ENCODE results near the gene LIPK. TPM values are rescaled to one million over a fixed set of nuclear protein-coding genes. Genes with fewer than 3 reads are reported as not detected.

Gene LIPK
- total and polyA plus RNA-seq, 4 donors = not detected

GRCh38 chr10:88793712-88794299, 87.8 kb downstream of the LIPK start:
- no peak overlapping the region for H3K27ac ChIP-seq (ENCODE audit: low read depth in 1 of 2, low read length in 2 of 2)
- TF ChIP-seq FOXA1 (IDR thresholded peaks at IDR 0.05) (no peak), TAF1 (conservative IDR thresholded peaks at IDR 0.05) (no peak), NR2F2 (IDR thresholded peaks at IDR 0.05) (no peak)
- peaks cover 2 to 8% (median 5%) of the 10 kb centered on the region in 4 donors for H3K4me1 ChIP-seq (ENCODE audit: control insufficient read depth in 4 of 4, insufficient read depth in 4 of 4, low read length in 3 of 4)
- no peaks in the 10 kb centered on the region for H3K36me3 ChIP-seq (ENCODE audit: control insufficient read depth in 4 of 4, insufficient read depth in 3 of 4, low read depth in 1 of 4, low read length in 3 of 4)
- no peak overlapping the region for H3K4me3 ChIP-seq (ENCODE audit: low read depth in 1 of 3, low read length in 3 of 3)
- H3K27me3 ChIP-seq (ENCODE audit: control insufficient read depth in 4 of 4, insufficient read depth in 4 of 4, low read length in 3 of 4) = no peaks in the 10 kb centered on the region
- 76% methylated on average over 2 of the region's 2 CpGs for WGBS
- H3K9me3 ChIP-seq (ENCODE audit: control insufficient read depth in 4 of 4, low read length in 3 of 4) = no peaks in the 10 kb centered on the region
- no peak for DNase-seq (ENCODE audit: low spot score)
- no peak overlapping the region for H3K9ac ChIP-seq (ENCODE audit: low read depth in 1 of 2, low read length in 2 of 2)

GRCh38 chr10:88794731-88795130, 88.7 kb downstream of the LIPK start:
- Histone ChIP-seq H3K27ac (ENCODE audit: low read depth in 1 of 2, low read length in 2 of 2) (no peak overlapping the region), H3K4me3 (ENCODE audit: low read depth in 1 of 3, low read length in 3 of 3) (no peak overlapping the region), H3K27me3 (ENCODE audit: control insufficient read depth in 4 of 4, insufficient read depth in 4 of 4, low read length in 3 of 4) (no peaks in the 10 kb centered on the region), H3K4me1 (ENCODE audit: control insufficient read depth in 4 of 4, insufficient read depth in 4 of 4, low read length in 3 of 4) (peaks cover 2 to 8% (median 5%) of the 10 kb centered on the region in 4 donors), H3K9ac (ENCODE audit: low read depth in 1 of 2, low read length in 2 of 2) (no peak overlapping the region), H3K36me3 (ENCODE audit: control insufficient read depth in 4 of 4, insufficient read depth in 3 of 4, low read depth in 1 of 4, low read length in 3 of 4) (no peaks in the 10 kb centered on the region), H3K9me3 (ENCODE audit: control insufficient read depth in 4 of 4, low read length in 3 of 4) (no peaks in the 10 kb centered on the region)
- TF ChIP-seq NR2F2 (IDR thresholded peaks at IDR 0.05) (no peak), HNF4A (conservative IDR thresholded peaks at IDR 0.05) (no peak), HNF4G (IDR thresholded peaks at IDR 0.05) (no peak), FOXA2 (IDR thresholded peaks at IDR 0.05) (no peak), FOXA1 (IDR thresholded peaks at IDR 0.05) (no peak), MAX (IDR thresholded peaks at IDR 0.05) (no peak), TAF1 (conservative IDR thresholded peaks at IDR 0.05) (no peak), JUND (IDR thresholded peaks at IDR 0.05) (no peak), CTCF (IDR thresholded peaks at IDR 0.05; ENCODE audit: low read depth, low read length, missing input control) (no peak)
- 81% methylated on average over 1 of the region's 1 CpG for WGBS
- DNase-seq (ENCODE audit: low spot score) = no peak

- no peaks in the 10 kb centered on the region for H3K4me1 ChIP-seq (ENCODE audit: control insufficient read depth in 4 of 4, insufficient read depth in 4 of 4, low read length in 3 of 4)
- TF ChIP-seq FOXA2 (IDR thresholded peaks at IDR 0.05) (no peak), YY1 (IDR thresholded peaks at IDR 0.05) (no peak), JUND (IDR thresholded peaks at IDR 0.05) (no peak), REST (IDR thresholded peaks at IDR 0.05) (no peak), MAX (IDR thresholded peaks at IDR 0.05) (no peak), ZBTB33 (IDR thresholded peaks at IDR 0.05) (no peak), RXRA (IDR thresholded peaks at IDR 0.05) (no peak), HNF4G (IDR thresholded peaks at IDR 0.05) (no peak), HNF4A (conservative IDR thresholded peaks at IDR 0.05) (no peak), NR2F2 (IDR thresholded peaks at IDR 0.05) (no peak), FOXA1 (IDR thresholded peaks at IDR 0.05) (no peak), CTCF (IDR thresholded peaks at IDR 0.05; ENCODE audit: low read depth, low read length, missing input control) (no peak), EGR1 (IDR thresholded peaks at IDR 0.05; ENCODE audit: low read depth in 2 of 2) (no peak)
Measured at GRCh38 chr10:88800152-88801125, 94.4 kb downstream of the LIPK start.

More at GRCh38 chr10:88800152-88801125, 94.4 kb downstream of the LIPK start:
- Histone ChIP-seq H3K27me3 (ENCODE audit: control insufficient read depth in 4 of 4, insufficient read depth in 4 of 4, low read length in 3 of 4) (no peaks in the 10 kb centered on the region), H3K9me3 (ENCODE audit: control insufficient read depth in 4 of 4, low read length in 3 of 4) (no peaks in the 10 kb centered on the region), H3K4me3 (ENCODE audit: low read depth in 1 of 3, low read length in 3 of 3) (no peak overlapping the region), H3K9ac (ENCODE audit: low read depth in 1 of 2, low read length in 2 of 2) (no peak overlapping the region), H3K36me3 (ENCODE audit: control insufficient read depth in 4 of 4, insufficient read depth in 3 of 4, low read depth in 1 of 4, low read length in 3 of 4) (no peaks in the 10 kb centered on the region), H3K27ac (ENCODE audit: low read depth in 1 of 2, low read length in 2 of 2) (no peak overlapping the region)
- WGBS = 89% methylated on average over 2 of the region's 2 CpGs
- no peak for DNase-seq (ENCODE audit: low spot score)
